GOT3 (cell line): ENCODE measurements around the gene ERICH6.
"Not testable (repeated sequence)": the region's sequence is repeated elsewhere in the genome, so short reads cannot be mapped to it uniquely, and the experiment has no call there.

ENCODE experiments used
- DNase-seq: peaks from one replicate; lab custom pipeline; 2025; ENCODE audit warnings: mixed read lengths; lab: John Stamatoyannopoulos, UW

Gene ERICH6

GRCh38 chr3:150682279-150682678 is 21.4 kb downstream of the ERICH6 start:
- no peak for DNase-seq

GRCh38 chr3:150681057-150681456 is 22.7 kb downstream of the ERICH6 start:
- DNase-seq = no peak

- DNase-seq = no peak
These were observed 23.2 kb downstream of the ERICH6 start for GRCh38 chr3:150680562-150680961.

- DNase-seq = no peak
These were observed 28.1 kb downstream of the ERICH6 start for GRCh38 chr3:150675587-150675986.

GRCh38 chr3:150673966-150674365 is 29.8 kb downstream of the ERICH6 start:
- no peak for DNase-seq

- no peak for DNase-seq
These were observed 37.6 kb downstream of the ERICH6 start for GRCh38 chr3:150666167-150666566.

- DNase-seq = no peak
These were observed 40.3 kb downstream of the ERICH6 start for GRCh38 chr3:150663461-150663860.

GRCh38 chr3:150662410-150663200 is 41.1 kb downstream of the ERICH6 start:
- DNase-seq = no peak

GRCh38 chr3:150656316-150656715 is 47.4 kb downstream of the ERICH6 start:
- DNase-seq = no peak

- no peak for DNase-seq
These were observed 50.6 kb downstream of the ERICH6 start for GRCh38 chr3:150653110-150653561.

GRCh38 chr3:150640256-150640655 is 63.5 kb downstream of the ERICH6 start:
- no peak for DNase-seq

- DNase-seq = no peak
These were observed 64.5 kb downstream of the ERICH6 start for GRCh38 chr3:150639262-150639661.

- no peak for DNase-seq
These were observed 67.5 kb downstream of the ERICH6 start for GRCh38 chr3:150636258-150636657.

- no peak for DNase-seq
These were observed 68.2 kb downstream of the ERICH6 start for GRCh38 chr3:150635526-150635925.

GRCh38 chr3:150635076-150635475 is 68.6 kb downstream of the ERICH6 start:
- DNase-seq = no peak

GRCh38 chr3:150631515-150632221 is 72.1 kb downstream of the ERICH6 start:
- DNase-seq = no peak

- no peak for DNase-seq
These were observed 76.2 kb downstream of the ERICH6 start for GRCh38 chr3:150627557-150627956.

- DNase-seq = no peak
These were observed 77.4 kb downstream of the ERICH6 start for GRCh38 chr3:150626148-150626930.

- no peak for DNase-seq
These were observed 79.8 kb downstream of the ERICH6 start for GRCh38 chr3:150623945-150624344.

GRCh38 chr3:150622955-150623354 is 80.8 kb downstream of the ERICH6 start:
- not testable (repeated sequence) for DNase-seq

GRCh38 chr3:150620002-150620689 is 83.6 kb downstream of the ERICH6 start:
- no peak for DNase-seq
